ENCODE measurements around the gene HMGXB4. TPM values are rescaled to one million over a fixed set of nuclear protein-coding genes. Genes with fewer than 3 reads are reported as not detected.

The HMGXB4 gene
- total and polyA plus RNA-seq, 2 of the 13 experiments (the other 11 are each of a cell fraction or from before 2014, with no cell fraction given) = 13.9 to 16.3 TPM

- peak; percentile 32 for TF ChIP-seq TAF15 (IDR thresholded peaks at IDR 0.05; ENCODE audit: low read depth, low read length, poor library complexity, severe bottlenecking)
- TF ChIP-seq, protein P1, sequence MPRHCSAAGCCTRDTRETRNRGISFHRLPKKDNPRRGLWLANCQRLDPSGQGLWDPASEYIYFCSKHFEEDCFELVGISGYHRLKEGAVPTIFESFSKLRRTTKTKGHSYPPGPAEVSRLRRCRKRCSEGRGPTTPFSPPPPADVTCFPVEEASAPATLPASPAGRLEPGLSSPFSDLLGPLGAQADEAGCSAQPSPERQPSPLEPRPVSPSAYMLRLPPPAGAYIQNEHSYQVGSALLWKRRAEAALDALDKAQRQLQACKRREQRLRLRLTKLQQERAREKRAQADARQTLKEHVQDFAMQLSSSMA (CRISPR knock-in tag; IDR thresholded peaks at IDR 0.05) = peak; percentile 82; the same call in 1 of the 2 replicates
- TF ChIP-seq THAP8 (CRISPR knock-in tag; IDR thresholded peaks at IDR 0.05; ENCODE audit: borderline replicate concordance) = no peak
- TF ChIP-seq NPAS2 (CRISPR knock-in tag; IDR thresholded peaks at IDR 0.05; ENCODE audit: borderline replicate concordance) = no peak
- peak; percentile 68 for TF ChIP-seq TGIF2 (CRISPR knock-in tag; IDR thresholded peaks at IDR 0.05)
- TF ChIP-seq ZNF720 (CRISPR knock-in tag; IDR thresholded peaks at IDR 0.05) = no peak
- peak; percentile 96 for TF ChIP-seq SAP130 (CRISPR knock-in tag; IDR thresholded peaks at IDR 0.05; ENCODE audit: low read depth)
- TF ChIP-seq NRL (CRISPR knock-in tag; IDR thresholded peaks at IDR 0.05; ENCODE audit: borderline replicate concordance) = peak; percentile 66; the same call in 1 of the 2 replicates
- no peak; the same call in 1 of the 2 replicates for TF ChIP-seq HNF4G (IDR thresholded peaks at IDR 0.05; ENCODE audit: borderline replicate concordance, low read depth, low read length)
- TF ChIP-seq HNF4G (CRISPR knock-in tag; IDR thresholded peaks at IDR 0.05; ENCODE audit: borderline replicate concordance, low read depth) = no peak; the same call in 1 of the 2 replicates
- no peak for TF ChIP-seq NR1H2 (CRISPR knock-in tag; IDR thresholded peaks at IDR 0.05; ENCODE audit: borderline replicate concordance, low read depth)
- TF ChIP-seq NBN (conservative IDR thresholded peaks at IDR 0.05) = no peak
- TF ChIP-seq IKZF4 (CRISPR knock-in tag; IDR thresholded peaks at IDR 0.05; ENCODE audit: borderline replicate concordance, low read depth, not compliant biosample characterization) = no peak
- TF ChIP-seq, protein P2, sequence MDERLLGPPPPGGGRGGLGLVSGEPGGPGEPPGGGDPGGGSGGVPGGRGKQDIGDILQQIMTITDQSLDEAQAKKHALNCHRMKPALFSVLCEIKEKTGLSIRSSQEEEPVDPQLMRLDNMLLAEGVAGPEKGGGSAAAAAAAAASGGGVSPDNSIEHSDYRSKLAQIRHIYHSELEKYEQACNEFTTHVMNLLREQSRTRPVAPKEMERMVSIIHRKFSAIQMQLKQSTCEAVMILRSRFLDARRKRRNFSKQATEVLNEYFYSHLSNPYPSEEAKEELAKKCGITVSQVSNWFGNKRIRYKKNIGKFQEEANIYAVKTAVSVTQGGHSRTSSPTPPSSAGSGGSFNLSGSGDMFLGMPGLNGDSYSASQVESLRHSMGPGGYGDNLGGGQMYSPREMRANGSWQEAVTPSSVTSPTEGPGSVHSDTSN (CRISPR knock-in tag; IDR thresholded peaks at IDR 0.05) = peak; percentile 96
- TF ChIP-seq GTF3A (CRISPR knock-in tag; conservative IDR thresholded peaks at IDR 0.05) = 0 out of 2 replicates have a peak, but pooled peaks have one; percentile 63
- TF ChIP-seq ARHGAP35 (CRISPR knock-in tag; IDR thresholded peaks at IDR 0.05; ENCODE audit: borderline replicate concordance) = peak; percentile 17; the same call in 1 of the 2 replicates
- peak; percentile 20 for TF ChIP-seq U2AF1 (optimal IDR thresholded peaks at IDR 0.05; ENCODE audit: low read depth, low read length)
- TF ChIP-seq RAD21 (CRISPR knock-in tag; IDR thresholded peaks at IDR 0.05) = no peak; the same call in 1 of the 2 replicates
- no peak for TF ChIP-seq ZNF20 (CRISPR knock-in tag; IDR thresholded peaks at IDR 0.05)
- TF ChIP-seq NR2C2 (CRISPR knock-in tag; IDR thresholded peaks at IDR 0.05; ENCODE audit: borderline replicate concordance) = peak; percentile 56
- TF ChIP-seq, protein P3, sequence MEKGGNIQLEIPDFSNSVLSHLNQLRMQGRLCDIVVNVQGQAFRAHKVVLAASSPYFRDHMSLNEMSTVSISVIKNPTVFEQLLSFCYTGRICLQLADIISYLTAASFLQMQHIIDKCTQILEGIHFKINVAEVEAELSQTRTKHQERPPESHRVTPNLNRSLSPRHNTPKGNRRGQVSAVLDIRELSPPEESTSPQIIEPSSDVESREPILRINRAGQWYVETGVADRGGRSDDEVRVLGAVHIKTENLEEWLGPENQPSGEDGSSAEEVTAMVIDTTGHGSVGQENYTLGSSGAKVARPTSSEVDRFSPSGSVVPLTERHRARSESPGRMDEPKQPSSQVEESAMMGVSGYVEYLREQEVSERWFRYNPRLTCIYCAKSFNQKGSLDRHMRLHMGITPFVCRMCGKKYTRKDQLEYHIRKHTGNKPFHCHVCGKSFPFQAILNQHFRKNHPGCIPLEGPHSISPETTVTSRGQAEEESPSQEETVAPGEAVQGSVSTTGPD (CRISPR knock-in tag; IDR thresholded peaks at IDR 0.05) = no peak
- no peak; the same call in 1 of the 2 replicates for TF ChIP-seq TIGD3 (CRISPR knock-in tag; IDR thresholded peaks at IDR 0.05; ENCODE audit: borderline replicate concordance)
- TF ChIP-seq ZBTB7A (CRISPR knock-in tag; IDR thresholded peaks at IDR 0.05) = peak; percentile 10; the same call in 1 of the 2 replicates
- TF ChIP-seq ZNF484 (CRISPR knock-in tag; IDR thresholded peaks at IDR 0.05; ENCODE audit: borderline replicate concordance, low read depth) = no peak
These were observed 42.6 kb downstream of the HMGXB4 start, which contains the start of gene TOM1 (continued) for GRCh38 chr22:35299673-35300499.

Data from HepG2 (cell line).